ENCODE measurements around the gene AGK.

Gene AGK

DNA sequence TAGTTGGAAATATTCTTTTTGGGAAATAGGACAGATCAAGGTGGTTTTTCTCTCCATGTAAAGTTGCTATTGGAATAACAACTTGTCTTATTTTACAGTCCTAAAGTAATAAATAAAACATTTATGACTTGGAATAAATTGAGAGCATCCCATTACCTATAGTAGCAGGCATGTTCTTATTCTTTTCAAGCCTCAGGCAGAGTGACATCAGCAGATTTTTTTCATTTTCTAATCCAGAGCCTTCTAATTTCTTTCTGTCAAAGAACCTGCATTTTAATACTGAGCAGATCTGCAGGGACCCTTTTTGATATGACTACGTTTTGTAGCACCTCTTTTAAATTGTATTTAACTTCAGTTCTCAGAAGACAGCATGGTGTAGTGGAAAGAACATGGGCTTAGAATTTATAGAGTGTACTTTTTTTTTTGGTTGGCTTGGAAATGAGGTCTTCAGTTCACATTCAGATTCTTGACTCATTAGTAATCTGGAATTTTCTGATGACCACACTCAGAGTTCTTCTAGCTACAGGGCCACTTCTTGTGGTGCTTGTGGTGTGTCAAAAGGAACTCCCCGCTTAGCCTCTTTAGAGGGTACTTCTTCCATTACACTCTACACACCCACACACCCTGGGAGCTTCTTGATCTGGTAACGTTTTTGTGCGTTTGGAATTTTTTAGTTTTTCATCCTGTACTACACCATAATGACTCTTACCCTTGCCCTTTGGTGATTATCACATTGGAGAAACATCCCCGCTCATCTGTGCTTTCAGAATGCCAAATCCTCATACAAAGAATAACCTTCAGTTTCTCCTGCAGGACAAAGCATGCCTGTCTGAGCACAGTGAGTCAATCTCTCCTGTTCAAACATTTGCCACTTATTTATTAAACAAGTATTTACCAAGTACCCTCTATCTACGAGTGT is 34.6 kb downstream of the AGK start:
- Histone ChIP-seq H3K4me3 (ENCODE audit: low read length) (no peak overlapping the region), H3K27me3 (ENCODE audit: control insufficient read depth, insufficient read depth, low read length) (no peaks in the 10 kb centered on the region), H3K4me1 (ENCODE audit: control insufficient read depth, insufficient read depth, low read length) (peaks cover 4% of the 10 kb centered on the region; the same call in 1 of the 2 replicates), H3K9me3 (ENCODE audit: control insufficient read depth, insufficient read depth, low read length) (no peaks in the 10 kb centered on the region; the same call in 1 of the 2 replicates), H3K36me3 (ENCODE audit: control insufficient read depth, insufficient read depth, low read length) (no peaks in the 10 kb centered on the region), H3K27ac (ENCODE audit: low read length) (no peak overlapping the region)
- no CpG with 5 or more reads among the region's 6 CpGs for WGBS (ENCODE audit: insufficient coverage, insufficient read length)
- DNase-seq (ENCODE audit: low read depth, low spot score): no peak

DNA sequence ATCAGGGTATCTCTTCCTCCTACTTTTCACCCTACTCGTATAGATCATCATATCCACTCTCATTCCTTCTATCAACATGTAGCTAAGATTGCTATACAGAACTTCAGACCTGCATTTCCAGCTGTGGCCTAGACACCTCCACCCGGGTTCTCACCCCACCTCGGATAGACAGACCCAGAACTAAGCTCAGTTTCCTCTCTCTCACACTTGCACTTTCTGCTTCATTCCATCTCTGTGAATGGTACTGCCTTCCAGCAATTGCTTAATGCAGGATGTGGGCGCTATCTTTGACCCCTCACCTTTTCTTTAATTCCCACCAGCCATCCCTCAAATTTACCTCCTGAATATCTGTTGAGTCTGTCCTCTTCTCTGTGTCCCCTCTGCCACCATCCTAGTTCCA is 35.7 kb downstream of the AGK start:
- Histone ChIP-seq H3K4me3 (ENCODE audit: low read length) (no peak overlapping the region), H3K27me3 (ENCODE audit: control insufficient read depth, insufficient read depth, low read length) (no peaks in the 10 kb centered on the region), H3K36me3 (ENCODE audit: control insufficient read depth, insufficient read depth, low read length) (no peaks in the 10 kb centered on the region), H3K9me3 (ENCODE audit: control insufficient read depth, insufficient read depth, low read length) (no peaks in the 10 kb centered on the region; the same call in 1 of the 2 replicates), H3K27ac (ENCODE audit: low read length) (no peak overlapping the region), H3K4me1 (ENCODE audit: control insufficient read depth, insufficient read depth, low read length) (peaks cover 4% of the 10 kb centered on the region; the same call in 1 of the 2 replicates)
- WGBS (ENCODE audit: insufficient coverage, insufficient read length): no CpG with 5 or more reads among the region's 4 CpGs
- no peak for DNase-seq (ENCODE audit: low read depth, low spot score)

DNA sequence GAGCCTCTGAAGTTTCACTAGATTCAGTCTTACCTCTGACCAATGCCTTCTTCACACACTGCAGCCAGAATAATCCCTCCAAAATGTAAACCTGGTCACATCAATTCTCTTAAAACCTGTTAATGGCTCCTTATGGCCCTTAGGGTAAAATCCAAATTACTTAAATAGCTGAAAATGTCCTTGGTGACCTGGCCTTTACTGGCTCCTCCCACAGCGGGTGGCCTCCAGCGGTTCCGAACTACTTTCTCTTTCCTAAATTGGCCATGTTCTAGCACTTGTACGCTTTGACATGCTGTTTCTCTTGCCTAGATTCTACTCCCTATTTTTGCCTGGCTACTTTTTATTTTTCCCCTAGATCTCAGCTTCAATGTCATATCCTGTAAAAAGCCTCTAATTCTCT is 36.1 kb downstream of the AGK start:
- no peak for DNase-seq (ENCODE audit: low read depth, low spot score)
- no peaks in the 10 kb centered on the region; the same call in 1 of the 2 replicates for H3K9me3 ChIP-seq (ENCODE audit: control insufficient read depth, insufficient read depth, low read length)
- no peaks in the 10 kb centered on the region for H3K36me3 ChIP-seq (ENCODE audit: control insufficient read depth, insufficient read depth, low read length)
- H3K27me3 ChIP-seq (ENCODE audit: control insufficient read depth, insufficient read depth, low read length): no peaks in the 10 kb centered on the region
- H3K4me1 ChIP-seq (ENCODE audit: control insufficient read depth, insufficient read depth, low read length): peaks cover 4% of the 10 kb centered on the region; the same call in 1 of the 2 replicates
- no peak overlapping the region for H3K4me3 ChIP-seq (ENCODE audit: low read length)
- WGBS (ENCODE audit: insufficient coverage, insufficient read length): no CpG with 5 or more reads among the region's 4 CpGs
- H3K27ac ChIP-seq (ENCODE audit: low read length): no peak overlapping the region

DNA sequence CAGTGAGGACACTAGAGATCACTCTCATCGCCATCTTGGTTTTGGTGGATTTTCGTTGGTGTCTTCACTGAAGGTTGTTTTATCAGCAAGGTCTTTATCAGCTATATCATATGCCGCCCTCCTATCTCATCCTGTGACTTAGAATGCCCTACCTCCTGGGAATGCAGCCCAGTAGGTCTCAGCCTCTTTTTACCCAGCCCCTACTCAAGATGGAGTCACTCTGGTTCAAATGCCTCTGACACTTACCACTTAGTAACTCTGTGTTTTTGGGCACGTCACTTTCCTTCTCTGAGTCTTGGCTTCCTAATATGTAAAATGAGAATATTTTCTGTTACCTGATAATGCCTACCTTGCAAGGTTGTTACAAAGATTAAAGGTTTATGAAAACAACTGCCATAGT is 37.7 kb downstream of the AGK start:
- Histone ChIP-seq H3K4me1 (ENCODE audit: control insufficient read depth, insufficient read depth, low read length) (peaks cover 4% of the 10 kb centered on the region; the same call in 1 of the 2 replicates), H3K9me3 (ENCODE audit: control insufficient read depth, insufficient read depth, low read length) (no peaks in the 10 kb centered on the region), H3K4me3 (ENCODE audit: low read length) (no peak overlapping the region), H3K36me3 (ENCODE audit: control insufficient read depth, insufficient read depth, low read length) (no peaks in the 10 kb centered on the region), H3K27ac (ENCODE audit: low read length) (no peak overlapping the region), H3K27me3 (ENCODE audit: control insufficient read depth, insufficient read depth, low read length) (no peaks in the 10 kb centered on the region)
- no peak for DNase-seq (ENCODE audit: low read depth, low spot score)
- WGBS (ENCODE audit: insufficient coverage, insufficient read length): no CpG with 5 or more reads among the region's 4 CpGs

DNA sequence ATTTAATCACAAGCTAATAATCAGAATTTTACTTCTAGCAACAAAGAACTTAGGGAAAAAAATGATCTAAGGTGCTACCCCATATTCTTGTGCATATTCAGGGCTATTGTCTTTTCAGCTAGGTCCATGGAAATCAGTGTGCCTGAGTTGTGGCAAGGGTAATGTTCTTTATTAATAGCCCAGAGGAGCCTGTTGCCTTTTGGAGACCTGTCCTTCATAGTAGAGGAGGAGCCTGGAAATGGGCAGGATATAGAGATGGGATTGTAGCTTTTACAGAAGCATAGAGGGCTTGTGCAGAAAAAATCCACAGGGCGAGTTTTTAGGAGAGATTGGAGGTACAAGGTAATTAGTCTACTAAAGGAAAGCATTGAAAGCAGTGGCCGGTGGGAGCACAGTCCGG is 38.9 kb downstream of the AGK start:
- no peaks in the 10 kb centered on the region for H3K27me3 ChIP-seq (ENCODE audit: control insufficient read depth, insufficient read depth, low read length)
- H3K9me3 ChIP-seq (ENCODE audit: control insufficient read depth, insufficient read depth, low read length): no peaks in the 10 kb centered on the region
- H3K4me3 ChIP-seq (ENCODE audit: low read length): no peak overlapping the region
- H3K36me3 ChIP-seq (ENCODE audit: control insufficient read depth, insufficient read depth, low read length): no peaks in the 10 kb centered on the region
- no peak overlapping the region for H3K27ac ChIP-seq (ENCODE audit: low read length)
- WGBS (ENCODE audit: insufficient coverage, insufficient read length): no CpG with 5 or more reads among the region's 3 CpGs
- no peak for DNase-seq (ENCODE audit: low read depth, low spot score)
- peaks cover 2% of the 10 kb centered on the region; the same call in 1 of the 2 replicates for H3K4me1 ChIP-seq (ENCODE audit: control insufficient read depth, insufficient read depth, low read length)

DNA sequence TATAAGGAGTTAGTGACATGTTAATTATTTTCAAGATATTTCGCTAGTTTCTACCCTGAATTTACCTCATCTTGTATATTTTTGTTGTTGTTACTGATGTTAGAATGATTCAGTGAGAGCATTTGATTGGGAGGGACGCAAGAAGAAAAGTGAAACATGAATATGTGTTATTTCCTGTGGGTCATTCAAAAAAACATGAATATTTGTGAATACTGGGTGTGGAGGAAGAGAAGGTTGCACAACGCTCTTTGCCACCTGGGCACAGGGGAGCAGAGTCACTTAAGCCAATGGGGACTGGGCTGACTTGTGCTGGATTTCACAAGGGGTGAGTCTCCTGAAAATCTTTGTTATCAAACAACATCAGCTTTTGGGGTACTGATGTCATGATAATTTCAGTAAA is 39.5 kb downstream of the AGK start:
- Histone ChIP-seq H3K4me3 (ENCODE audit: low read length) (no peak overlapping the region), H3K9me3 (ENCODE audit: control insufficient read depth, insufficient read depth, low read length) (no peaks in the 10 kb centered on the region), H3K4me1 (ENCODE audit: control insufficient read depth, insufficient read depth, low read length) (peaks cover 2% of the 10 kb centered on the region; the same call in 1 of the 2 replicates), H3K27me3 (ENCODE audit: control insufficient read depth, insufficient read depth, low read length) (no peaks in the 10 kb centered on the region), H3K36me3 (ENCODE audit: control insufficient read depth, insufficient read depth, low read length) (no peaks in the 10 kb centered on the region), H3K27ac (ENCODE audit: low read length) (no peak overlapping the region)
- no CpG with 5 or more reads among the region's 3 CpGs for WGBS (ENCODE audit: insufficient coverage, insufficient read length)
- DNase-seq (ENCODE audit: low read depth, low spot score): no peak

DNA sequence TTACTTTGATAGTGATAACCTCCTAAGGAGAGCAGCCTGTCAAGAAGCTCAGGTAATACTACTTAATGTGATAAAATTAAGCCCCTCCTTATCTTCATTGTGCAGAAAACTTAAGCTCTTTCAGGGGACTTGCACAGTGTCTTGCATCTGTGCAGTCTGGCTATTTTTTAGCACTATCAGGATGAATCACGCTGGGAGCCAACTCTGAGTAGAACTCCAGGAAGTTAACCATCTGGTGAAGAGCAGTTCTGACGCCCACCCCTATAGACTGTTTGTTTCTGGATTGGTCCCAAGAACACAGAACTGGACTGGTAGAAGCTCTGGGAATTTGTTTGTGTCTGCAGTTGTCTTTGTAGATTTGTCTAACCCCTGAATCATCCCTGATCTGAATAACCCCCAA is 41.9 kb downstream of the AGK start:
- no peak for DNase-seq (ENCODE audit: low read depth, low spot score)
- Histone ChIP-seq H3K9me3 (ENCODE audit: control insufficient read depth, insufficient read depth, low read length) (no peaks in the 10 kb centered on the region), H3K36me3 (ENCODE audit: control insufficient read depth, insufficient read depth, low read length) (no peaks in the 10 kb centered on the region), H3K27me3 (ENCODE audit: control insufficient read depth, insufficient read depth, low read length) (no peaks in the 10 kb centered on the region), H3K4me3 (ENCODE audit: low read length) (no peak overlapping the region), H3K27ac (ENCODE audit: low read length) (no peak overlapping the region), H3K4me1 (ENCODE audit: control insufficient read depth, insufficient read depth, low read length) (no peaks in the 10 kb centered on the region)
- WGBS (ENCODE audit: insufficient coverage, insufficient read length): no CpG with 5 or more reads among the region's 2 CpGs

DNA sequence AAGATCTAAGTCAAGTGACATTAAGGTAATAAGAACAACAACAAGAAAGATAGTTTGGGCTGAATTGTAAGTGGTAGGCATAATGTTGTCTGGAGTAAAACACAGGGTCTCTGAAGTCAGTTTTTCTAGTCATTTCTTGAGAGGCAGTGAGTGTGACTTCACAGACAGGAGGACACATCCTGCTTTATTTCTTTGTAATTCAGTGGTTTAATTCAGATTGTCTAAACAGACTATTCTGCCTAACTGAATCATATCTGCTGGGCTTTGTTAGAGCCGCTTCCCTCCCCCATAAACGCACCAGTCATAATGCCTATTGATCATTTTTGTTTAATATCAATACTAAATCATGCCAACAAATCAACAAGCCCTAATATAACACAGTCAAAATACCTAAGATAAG is 46.8 kb downstream of the AGK start:
- H3K27ac ChIP-seq (ENCODE audit: low read length): no peak overlapping the region
- H3K4me3 ChIP-seq (ENCODE audit: low read length): no peak overlapping the region
- H3K4me1 ChIP-seq (ENCODE audit: control insufficient read depth, insufficient read depth, low read length): no peaks in the 10 kb centered on the region
- no peaks in the 10 kb centered on the region for H3K36me3 ChIP-seq (ENCODE audit: control insufficient read depth, insufficient read depth, low read length)
- H3K9me3 ChIP-seq (ENCODE audit: control insufficient read depth, insufficient read depth, low read length): no peaks in the 10 kb centered on the region
- WGBS (ENCODE audit: insufficient coverage, insufficient read length): no CpG with 5 or more reads among the region's 2 CpGs
- no peak for DNase-seq (ENCODE audit: low read depth, low spot score)
- no peaks in the 10 kb centered on the region for H3K27me3 ChIP-seq (ENCODE audit: control insufficient read depth, insufficient read depth, low read length)

DNA sequence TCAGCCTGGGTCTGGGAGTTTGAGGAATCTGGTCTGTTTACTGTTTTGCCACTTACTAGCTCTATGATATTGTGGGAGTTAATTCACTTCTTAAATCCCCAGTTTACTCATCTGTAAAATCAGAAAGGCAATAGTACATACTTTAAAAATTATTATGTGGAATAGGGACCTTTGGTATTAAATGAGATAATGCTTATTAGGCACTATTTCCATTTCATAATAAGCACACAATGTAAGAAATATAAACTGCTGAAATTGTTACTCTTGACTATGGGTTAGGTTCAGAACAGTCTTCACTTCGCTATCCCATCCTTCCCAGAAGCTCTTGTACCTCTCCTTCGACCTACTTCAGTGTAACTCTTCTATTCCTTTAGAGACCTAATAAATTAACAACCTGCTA is 47.2 kb downstream of the AGK start:
- DNase-seq (ENCODE audit: low read depth, low spot score): no peak
- Histone ChIP-seq H3K27me3 (ENCODE audit: control insufficient read depth, insufficient read depth, low read length) (no peaks in the 10 kb centered on the region), H3K4me3 (ENCODE audit: low read length) (no peak overlapping the region), H3K4me1 (ENCODE audit: control insufficient read depth, insufficient read depth, low read length) (no peaks in the 10 kb centered on the region), H3K36me3 (ENCODE audit: control insufficient read depth, insufficient read depth, low read length) (no peaks in the 10 kb centered on the region), H3K9me3 (ENCODE audit: control insufficient read depth, insufficient read depth, low read length) (no peaks in the 10 kb centered on the region), H3K27ac (ENCODE audit: low read length) (no peak overlapping the region)
- no CpG with 5 or more reads among the region's 2 CpGs for WGBS (ENCODE audit: insufficient coverage, insufficient read length)

DNA sequence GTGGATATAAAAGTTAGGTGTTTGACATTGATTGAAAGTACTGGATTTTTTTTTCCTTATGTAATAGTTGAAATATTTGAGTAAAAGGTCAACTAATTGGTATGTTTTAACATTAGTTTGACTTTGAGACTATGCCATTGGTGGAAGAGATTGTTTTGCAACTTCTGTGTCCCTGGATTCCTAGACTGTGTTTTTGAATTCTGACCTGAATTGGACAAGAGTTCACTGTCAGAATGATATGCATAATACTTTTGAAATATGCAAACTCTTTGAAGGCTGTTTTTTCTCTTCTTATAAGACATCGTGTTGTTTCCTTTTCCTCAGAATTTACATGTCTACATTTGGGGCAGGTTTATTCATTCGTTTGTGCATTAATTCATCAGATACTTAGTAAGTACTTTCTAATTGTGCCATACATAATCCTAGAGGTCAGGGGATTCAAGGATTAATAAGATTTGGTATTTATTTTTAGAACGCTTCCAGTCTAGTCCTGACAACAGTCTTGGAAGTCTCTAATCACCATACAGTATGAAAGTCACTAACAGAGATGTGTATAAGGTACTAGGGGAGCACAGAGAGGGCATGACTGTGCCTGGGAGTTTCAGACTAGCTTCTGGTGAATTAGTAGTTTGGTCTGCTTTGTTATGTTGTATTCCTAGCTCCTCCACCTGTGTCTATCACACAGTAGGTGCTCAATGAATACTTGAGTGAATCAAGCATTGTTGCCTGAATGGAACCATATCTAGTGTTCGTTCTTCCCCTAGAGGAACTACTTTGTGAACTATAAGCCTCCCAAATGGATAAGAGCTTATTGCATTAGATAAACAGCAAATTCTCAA is 49.2 kb downstream of the AGK start:
- Histone ChIP-seq H3K4me3 (ENCODE audit: low read length) (no peak overlapping the region), H3K27me3 (ENCODE audit: control insufficient read depth, insufficient read depth, low read length) (no peaks in the 10 kb centered on the region), H3K27ac (ENCODE audit: low read length) (no peak overlapping the region), H3K4me1 (ENCODE audit: control insufficient read depth, insufficient read depth, low read length) (no peaks in the 10 kb centered on the region), H3K9me3 (ENCODE audit: control insufficient read depth, insufficient read depth, low read length) (no peaks in the 10 kb centered on the region), H3K36me3 (ENCODE audit: control insufficient read depth, insufficient read depth, low read length) (no peaks in the 10 kb centered on the region)
- no CpG with 5 or more reads among the region's 4 CpGs for WGBS (ENCODE audit: insufficient coverage, insufficient read length)
- DNase-seq (ENCODE audit: low read depth, low spot score): no peak
